ENCODE results near the gene WDR45B.

The WDR45B gene

GRCh38 chr17:82648165-82648668, at the start of gene WDR45B:
Gene WDR45B, minus strand, starts transcription at chr17:82648444. Its CDS starts 104 bp downstream, at chr17:82648340.
- Histone ChIP-seq H3K4me1 (ENCODE audit: control insufficient read depth, insufficient read depth, low read length) (no peaks in the 10 kb centered on the region; the same call in 1 of the 2 replicates), H3K9ac (ENCODE audit: low read depth, low read length) (peak within 1 kb of the TSS; percentile 69), H3K27me3 (ENCODE audit: control insufficient read depth, insufficient read depth, low read length) (no peaks in the 10 kb centered on the region), H3K27ac (ENCODE audit: low read depth, low read length) (peak within 1 kb of the TSS; percentile 96), H3K9me3 (ENCODE audit: control insufficient read depth, insufficient read depth, low read length) (no peaks in the 10 kb centered on the region), H3K4me3 (ENCODE audit: low read depth, low read length) (peak within 1 kb of the TSS; percentile 71), H3K36me3 (ENCODE audit: control insufficient read depth, insufficient read depth, low read length) (peaks cover 14% of the 10 kb centered on the region)

DNA sequence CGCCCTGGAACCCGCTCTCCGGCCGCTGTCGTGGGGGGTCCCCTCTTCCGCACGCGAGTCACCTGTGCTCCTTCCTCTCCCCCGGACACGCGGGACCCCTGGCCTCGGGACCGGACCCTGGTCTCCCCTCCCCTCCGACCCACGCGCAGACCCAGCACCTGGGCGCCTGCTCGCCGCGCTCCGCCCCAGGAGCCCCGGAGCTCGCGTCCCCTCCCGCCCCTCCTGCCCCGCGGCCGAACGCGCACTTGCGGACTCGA, 49.5 kb upstream of the WDR45B start:
- H3K36me3 ChIP-seq (ENCODE audit: control insufficient read depth, insufficient read depth, low read length), result no peaks in the 10 kb centered on the region
- no peaks in the 10 kb centered on the region; the same call in 1 of the 2 replicates for H3K9me3 ChIP-seq (ENCODE audit: control insufficient read depth, insufficient read depth, low read length)
- no peak overlapping the region for H3K9ac ChIP-seq (ENCODE audit: low read depth, low read length)
- H3K4me1 ChIP-seq (ENCODE audit: control insufficient read depth, insufficient read depth, low read length), result no peaks in the 10 kb centered on the region
- peaks cover 38% of the 10 kb centered on the region for H3K27me3 ChIP-seq (ENCODE audit: control insufficient read depth, insufficient read depth, low read length)
- H3K27ac ChIP-seq (ENCODE audit: low read depth, low read length), result no peak overlapping the region
- peak overlapping the region; percentile 69; the same call in 1 of the 2 replicates for H3K4me3 ChIP-seq (ENCODE audit: low read depth, low read length)

GRCh38 chr17:82696916-82697807, 48.9 kb upstream of the WDR45B start:
- H3K9ac ChIP-seq (ENCODE audit: low read depth, low read length), result no peak overlapping the region
- no peaks in the 10 kb centered on the region; the same call in 1 of the 2 replicates for H3K9me3 ChIP-seq (ENCODE audit: control insufficient read depth, insufficient read depth, low read length)
- peak overlapping the region; percentile 69; the same call in 1 of the 2 replicates for H3K4me3 ChIP-seq (ENCODE audit: low read depth, low read length)
- no peaks in the 10 kb centered on the region for H3K4me1 ChIP-seq (ENCODE audit: control insufficient read depth, insufficient read depth, low read length)
- no peaks in the 10 kb centered on the region for H3K36me3 ChIP-seq (ENCODE audit: control insufficient read depth, insufficient read depth, low read length)
- no peak overlapping the region for H3K27ac ChIP-seq (ENCODE audit: low read depth, low read length)
- peaks cover 38% of the 10 kb centered on the region for H3K27me3 ChIP-seq (ENCODE audit: control insufficient read depth, insufficient read depth, low read length)

DNA sequence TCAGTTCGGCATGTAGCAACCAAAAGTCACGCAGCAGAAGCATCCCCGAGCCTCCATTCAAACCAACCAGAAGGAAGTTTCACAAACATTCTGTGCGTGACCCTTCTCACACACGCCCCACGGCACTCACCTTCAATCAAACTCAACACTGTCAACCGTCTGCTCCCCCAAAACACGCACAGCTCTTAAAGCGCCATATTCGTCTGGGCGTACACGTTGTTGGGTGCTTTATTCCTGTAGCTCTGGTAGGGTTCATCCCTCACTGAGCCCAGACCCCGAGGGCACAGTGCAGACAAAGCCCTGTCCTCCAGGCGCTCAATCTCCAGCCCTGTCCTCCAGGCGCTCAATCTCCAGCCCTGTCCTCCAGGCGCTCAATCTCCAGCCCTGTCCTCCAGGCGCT, 48.0 kb upstream of the WDR45B start:
- Histone ChIP-seq H3K27me3 (ENCODE audit: control insufficient read depth, insufficient read depth, low read length) (peaks cover 38% of the 10 kb centered on the region), H3K9ac (ENCODE audit: low read depth, low read length) (no peak overlapping the region), H3K9me3 (ENCODE audit: control insufficient read depth, insufficient read depth, low read length) (no peaks in the 10 kb centered on the region; the same call in 1 of the 2 replicates), H3K4me1 (ENCODE audit: control insufficient read depth, insufficient read depth, low read length) (no peaks in the 10 kb centered on the region), H3K27ac (ENCODE audit: low read depth, low read length) (no peak overlapping the region), H3K36me3 (ENCODE audit: control insufficient read depth, insufficient read depth, low read length) (no peaks in the 10 kb centered on the region), H3K4me3 (ENCODE audit: low read depth, low read length) (no peak overlapping the region)

GRCh38 chr17:82694647-82695046, 46.4 kb upstream of the WDR45B start:
- Histone ChIP-seq H3K4me3 (ENCODE audit: low read depth, low read length) (no peak overlapping the region), H3K27ac (ENCODE audit: low read depth, low read length) (no peak overlapping the region), H3K36me3 (ENCODE audit: control insufficient read depth, insufficient read depth, low read length) (no peaks in the 10 kb centered on the region), H3K27me3 (ENCODE audit: control insufficient read depth, insufficient read depth, low read length) (peaks cover 29% of the 10 kb centered on the region), H3K4me1 (ENCODE audit: control insufficient read depth, insufficient read depth, low read length) (no peaks in the 10 kb centered on the region), H3K9ac (ENCODE audit: low read depth, low read length) (no peak overlapping the region), H3K9me3 (ENCODE audit: control insufficient read depth, insufficient read depth, low read length) (no peaks in the 10 kb centered on the region; the same call in 1 of the 2 replicates)

DNA sequence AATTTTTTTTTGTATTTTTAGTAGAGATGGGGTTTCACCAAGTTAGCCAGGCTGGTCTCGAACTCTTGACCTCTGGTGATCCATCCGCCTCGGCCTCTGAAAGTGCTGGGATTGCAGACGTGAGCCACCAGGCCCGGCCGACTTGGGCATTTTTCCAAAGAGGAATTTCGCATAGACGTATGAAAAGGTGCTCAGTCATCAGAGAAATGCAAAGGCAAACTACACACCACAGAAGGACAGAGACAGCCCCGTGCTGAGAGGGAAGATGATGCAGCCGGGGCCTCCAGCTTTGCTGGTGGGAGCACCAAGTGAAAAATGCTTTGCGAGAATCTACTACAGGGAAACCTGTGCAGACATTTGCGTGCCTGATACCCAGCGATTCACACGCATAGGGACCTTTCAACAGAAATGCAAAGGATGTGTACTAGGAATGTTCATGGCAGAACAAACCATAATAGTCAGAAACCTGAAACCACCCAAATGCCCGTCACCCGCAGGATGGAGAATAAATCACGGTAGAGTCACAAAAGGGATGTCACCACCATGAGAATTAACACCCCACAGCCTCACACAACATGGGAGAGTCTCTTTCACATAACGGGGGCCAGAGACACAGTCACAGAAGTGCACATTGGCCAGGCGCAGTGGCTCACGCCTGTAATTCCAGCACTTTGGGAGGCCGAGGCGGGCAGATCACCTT, 45.1 kb upstream of the WDR45B start:
- Histone ChIP-seq H3K9me3 (ENCODE audit: control insufficient read depth, insufficient read depth, low read length) (no peaks in the 10 kb centered on the region; the same call in 1 of the 2 replicates), H3K36me3 (ENCODE audit: control insufficient read depth, insufficient read depth, low read length) (no peaks in the 10 kb centered on the region), H3K27me3 (ENCODE audit: control insufficient read depth, insufficient read depth, low read length) (peaks cover 23% of the 10 kb centered on the region), H3K4me3 (ENCODE audit: low read depth, low read length) (no peak overlapping the region), H3K27ac (ENCODE audit: low read depth, low read length) (no peak overlapping the region), H3K9ac (ENCODE audit: low read depth, low read length) (no peak overlapping the region), H3K4me1 (ENCODE audit: control insufficient read depth, insufficient read depth, low read length) (no peaks in the 10 kb centered on the region)

- H3K9ac ChIP-seq (ENCODE audit: low read depth, low read length), result no peak overlapping the region
- H3K36me3 ChIP-seq (ENCODE audit: control insufficient read depth, insufficient read depth, low read length), result no peaks in the 10 kb centered on the region
- H3K4me1 ChIP-seq (ENCODE audit: control insufficient read depth, insufficient read depth, low read length), result no peaks in the 10 kb centered on the region
- H3K9me3 ChIP-seq (ENCODE audit: control insufficient read depth, insufficient read depth, low read length), result no peaks in the 10 kb centered on the region; the same call in 1 of the 2 replicates
- no peak overlapping the region for H3K4me3 ChIP-seq (ENCODE audit: low read depth, low read length)
- peaks cover 14% of the 10 kb centered on the region for H3K27me3 ChIP-seq (ENCODE audit: control insufficient read depth, insufficient read depth, low read length)
- no peak overlapping the region for H3K27ac ChIP-seq (ENCODE audit: low read depth, low read length)
Measured at GRCh38 chr17:82692268-82692667, 44.0 kb upstream of the WDR45B start.

DNA sequence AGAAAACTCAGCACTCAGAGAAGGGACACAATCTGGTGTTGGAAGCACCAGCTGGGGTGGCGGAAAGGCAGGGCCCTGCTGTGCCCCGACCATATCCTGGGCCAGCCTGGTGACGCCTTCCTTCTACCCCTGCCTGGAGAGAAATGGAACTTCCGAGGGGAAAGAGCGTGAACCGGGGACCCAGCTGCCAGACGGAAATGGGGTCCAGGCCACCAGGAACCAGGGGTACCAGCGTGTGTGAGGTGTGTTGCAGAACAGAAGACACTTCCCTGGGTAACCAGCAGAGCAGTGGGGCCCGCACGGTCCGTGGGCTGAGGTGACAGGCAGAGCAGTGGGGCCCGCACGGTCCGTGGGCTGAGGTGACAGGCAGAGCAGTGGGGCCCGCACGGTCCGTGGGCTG, 43.5 kb upstream of the WDR45B start:
- peaks cover 8% of the 10 kb centered on the region for H3K27me3 ChIP-seq (ENCODE audit: control insufficient read depth, insufficient read depth, low read length)
- no peaks in the 10 kb centered on the region for H3K36me3 ChIP-seq (ENCODE audit: control insufficient read depth, insufficient read depth, low read length)
- H3K4me3 ChIP-seq (ENCODE audit: low read depth, low read length), result no peak overlapping the region
- no peak overlapping the region for H3K9ac ChIP-seq (ENCODE audit: low read depth, low read length)
- H3K4me1 ChIP-seq (ENCODE audit: control insufficient read depth, insufficient read depth, low read length), result no peaks in the 10 kb centered on the region
- H3K9me3 ChIP-seq (ENCODE audit: control insufficient read depth, insufficient read depth, low read length), result no peaks in the 10 kb centered on the region; the same call in 1 of the 2 replicates
- H3K27ac ChIP-seq (ENCODE audit: low read depth, low read length), result no peak overlapping the region

GRCh38 chr17:82690786-82691489, 42.7 kb upstream of the WDR45B start:
- Histone ChIP-seq H3K9ac (ENCODE audit: low read depth, low read length) (no peak overlapping the region), H3K27me3 (ENCODE audit: control insufficient read depth, insufficient read depth, low read length) (peaks cover under 1% of the 10 kb centered on the region), H3K9me3 (ENCODE audit: control insufficient read depth, insufficient read depth, low read length) (no peaks in the 10 kb centered on the region; the same call in 1 of the 2 replicates), H3K4me3 (ENCODE audit: low read depth, low read length) (no peak overlapping the region), H3K27ac (ENCODE audit: low read depth, low read length) (no peak overlapping the region), H3K36me3 (ENCODE audit: control insufficient read depth, insufficient read depth, low read length) (no peaks in the 10 kb centered on the region), H3K4me1 (ENCODE audit: control insufficient read depth, insufficient read depth, low read length) (no peaks in the 10 kb centered on the region)

DNA sequence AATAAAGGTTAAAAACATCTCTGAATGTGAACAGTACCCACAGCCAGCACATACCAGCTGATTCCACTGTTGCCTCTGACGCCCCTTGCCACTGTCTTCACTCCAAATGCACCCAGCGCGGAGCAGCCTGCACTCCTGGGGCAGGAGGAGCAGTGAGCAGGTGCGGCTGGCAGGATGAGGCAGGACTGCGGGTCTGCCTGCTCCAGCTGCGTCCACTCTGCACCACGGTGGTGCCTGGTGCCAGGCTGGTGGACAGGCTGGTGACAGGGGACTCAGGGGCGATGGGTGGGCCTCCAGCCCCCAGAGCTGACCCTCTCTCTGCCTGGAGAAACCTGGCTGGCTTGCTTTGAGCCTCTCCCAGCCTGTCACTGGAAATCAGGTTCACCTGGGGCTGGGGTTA, 40.8 kb upstream of the WDR45B start:
- Histone ChIP-seq H3K4me1 (ENCODE audit: control insufficient read depth, insufficient read depth, low read length) (no peaks in the 10 kb centered on the region), H3K27ac (ENCODE audit: low read depth, low read length) (no peak overlapping the region), H3K27me3 (ENCODE audit: control insufficient read depth, insufficient read depth, low read length) (no peaks in the 10 kb centered on the region), H3K9ac (ENCODE audit: low read depth, low read length) (no peak overlapping the region), H3K9me3 (ENCODE audit: control insufficient read depth, insufficient read depth, low read length) (no peaks in the 10 kb centered on the region), H3K4me3 (ENCODE audit: low read depth, low read length) (no peak overlapping the region), H3K36me3 (ENCODE audit: control insufficient read depth, insufficient read depth, low read length) (no peaks in the 10 kb centered on the region)
